Measurements from ENCODE around the gene LRP8. TPM values are rescaled to one million over a fixed set of nuclear protein-coding genes. Genes with fewer than 3 reads are reported as not detected.
A peak's percentile ranks its signal among the peaks of the same experiment; 100 is the strongest.

LRP8 gene
- total and polyA plus RNA-seq, 2 of the 13 experiments (the other 11 are each of a cell fraction or from before 2014, with no cell fraction given), result 17.3 to 17.4 TPM

GRCh38 chr1:53220171-53220961 lies 107.5 kb downstream of the LRP8 start, which contains the start of gene CZIB (continued):
- TF ChIP-seq THRA (CRISPR knock-in tag; IDR thresholded peaks at IDR 0.05; ENCODE audit: borderline replicate concordance) (peak; percentile 57), CHCHD3 (CRISPR knock-in tag; IDR thresholded peaks at IDR 0.05) (peak; percentile 95; the same call in 1 of the 2 replicates), ZBTB25 (CRISPR knock-in tag; IDR thresholded peaks at IDR 0.05) (peak; percentile 85; the same call in 1 of the 2 replicates), TBP (CRISPR knock-in tag; IDR thresholded peaks at IDR 0.05) (no peak), NRL (CRISPR knock-in tag; IDR thresholded peaks at IDR 0.05; ENCODE audit: borderline replicate concordance) (peak; percentile 87; the same call in 1 of the 2 replicates), CENPT (CRISPR knock-in tag; IDR thresholded peaks at IDR 0.05; ENCODE audit: low read depth) (peak; percentile 91; the same call in 1 of the 2 replicates), KLF13 (CRISPR knock-in tag; IDR thresholded peaks at IDR 0.05) (peak; percentile 91; the same call in 1 of the 2 replicates), ZNF883 (CRISPR knock-in tag; IDR thresholded peaks at IDR 0.05; ENCODE audit: not compliant biosample characterization) (peak; percentile 81), ZNF510 (CRISPR knock-in tag; IDR thresholded peaks at IDR 0.05; ENCODE audit: low read depth) (peak; percentile 76; the same call in 1 of the 2 replicates), NFYB (CRISPR knock-in tag; IDR thresholded peaks at IDR 0.05) (peak; percentile 36; the same call in 1 of the 2 replicates), ZNF746 (CRISPR knock-in tag; IDR thresholded peaks at IDR 0.05) (peak; percentile 69; the same call in 1 of the 2 replicates), TAF15 (IDR thresholded peaks at IDR 0.05; ENCODE audit: low read depth, low read length, poor library complexity, severe bottlenecking) (peak; percentile 44), ZFP91 (CRISPR knock-in tag; IDR thresholded peaks at IDR 0.05; ENCODE audit: borderline replicate concordance) (peak; percentile 91; the same call in 1 of the 2 replicates), ZNF251 (CRISPR knock-in tag; IDR thresholded peaks at IDR 0.05) (no peak), YEATS2 (CRISPR knock-in tag; IDR thresholded peaks at IDR 0.05; ENCODE audit: borderline replicate concordance) (peak; percentile 88), CREM (IDR thresholded peaks at IDR 0.05) (peak; percentile 49; the same call in 1 of the 2 replicates), CREM (CRISPR knock-in tag; IDR thresholded peaks at IDR 0.05) (no peak), ZMYM3 (CRISPR knock-in tag; IDR thresholded peaks at IDR 0.05) (peak; percentile 67; the same call in 1 of the 2 replicates), GMEB1 (CRISPR knock-in tag; IDR thresholded peaks at IDR 0.05; ENCODE audit: borderline replicate concordance) (peak; percentile 92), ZNF10 (CRISPR knock-in tag; IDR thresholded peaks at IDR 0.05; ENCODE audit: borderline replicate concordance, low read depth) (no peak), TRIM22 (IDR thresholded peaks at IDR 0.05) (no peak)
